HEK293 (cell line): ENCODE results near the gene STXBP4.

ENCODE experiments used
- CTCF ChIP-seq: fragments of 450-650 bp; formaldehyde crosslinking; IDR thresholded peaks from 2 replicates; pipeline ENCODE4 v1.5.1; 2016; ENCODE audit warnings: missing biosample characterization, missing genetic modification characterization
- GLI4 ChIP-seq: fragments of 450-650 bp; formaldehyde crosslinking; IDR thresholded peaks from 2 replicates; pipeline ENCODE4 v1.5.1; 2016; ENCODE audit warnings: missing biosample characterization, missing genetic modification characterization
- HOXC10 ChIP-seq: sonication (generic); formaldehyde crosslinking; IDR thresholded peaks from 2 replicates; pipeline ENCODE4 v1.8.1; 2023; ENCODE audit warnings: mild to moderate bottlenecking, missing genetic modification reagents
- OSR2 ChIP-seq: fragments of 450-650 bp; formaldehyde crosslinking; IDR thresholded peaks from 2 replicates; pipeline ENCODE4 v1.5.1; 2016; ENCODE audit warnings: missing biosample characterization, missing genetic modification characterization
- OVOL3 ChIP-seq: fragments of 450-650 bp; formaldehyde crosslinking; IDR thresholded peaks from 2 replicates; pipeline ENCODE4 v1.5.1; 2016; ENCODE audit warnings: missing biosample characterization, missing genetic modification characterization
- REST ChIP-seq: fragments of 450-650 bp; formaldehyde crosslinking; IDR thresholded peaks from 2 replicates; pipeline ENCODE4 v1.5.1; 2016; ENCODE audit warnings: missing biosample characterization, missing genetic modification characterization
- SP3 ChIP-seq: fragments of 450-650 bp; formaldehyde crosslinking; IDR thresholded peaks from 2 replicates; pipeline ENCODE4 v1.5.1; 2016; ENCODE audit warnings: missing biosample characterization, missing genetic modification characterization
- ZFP41 ChIP-seq: fragments of 450-650 bp; formaldehyde crosslinking; IDR thresholded peaks from 2 replicates; pipeline ENCODE4 v1.5.1; 2016; ENCODE audit warnings: missing biosample characterization, missing genetic modification characterization, borderline replicate concordance
- ZNF114 ChIP-seq: fragments of 450-650 bp; formaldehyde crosslinking; IDR thresholded peaks from 2 replicates; pipeline ENCODE4 v1.5.0; 2017; ENCODE audit warnings: missing biosample characterization, missing genetic modification characterization
- ZNF423 ChIP-seq: fragments of 450-650 bp; formaldehyde crosslinking; IDR thresholded peaks from 2 replicates; pipeline ENCODE4 v1.5.1; 2016; ENCODE audit warnings: missing biosample characterization, missing genetic modification characterization
- ZNF670 ChIP-seq: fragments of 450-650 bp; formaldehyde crosslinking; IDR thresholded peaks from 2 replicates; pipeline ENCODE4 v1.5.1; 2016; ENCODE audit warnings: missing biosample characterization, missing genetic modification characterization, low read depth

GRCh38 chr17:55154101-55154500 is 185.5 kb downstream of the STXBP4 start:
- no peak for TF ChIP-seq OVOL3 (tag by site-specific recombination)
- TF ChIP-seq ZNF114 (tag by site-specific recombination): no peak
- TF ChIP-seq GLI4 (tag by site-specific recombination): no peak
- no peak for TF ChIP-seq CTCF
- no peak for TF ChIP-seq ZNF423 (tag by site-specific recombination)
- no peak for TF ChIP-seq ZFP41
- TF ChIP-seq REST (tag by site-specific recombination): no peak
- no peak for TF ChIP-seq ZNF670 (tag by site-specific recombination)
- TF ChIP-seq SP3 (tag by site-specific recombination): no peak
- no peak for TF ChIP-seq HOXC10 (CRISPR knock-in tag)
- TF ChIP-seq OSR2 (tag by site-specific recombination): no peak
